ENCODE results near the gene DNAAF5. TPM values are rescaled to one million over a fixed set of nuclear protein-coding genes. Genes with fewer than 3 reads are reported as not detected.
A peak's percentile ranks its signal among the peaks of the same experiment; 100 is the strongest.

DNAAF5 gene
- total RNA-seq, 4 donors from 2014 or later: 5.6 to 34.3 (median 13.3) TPM

DNA sequence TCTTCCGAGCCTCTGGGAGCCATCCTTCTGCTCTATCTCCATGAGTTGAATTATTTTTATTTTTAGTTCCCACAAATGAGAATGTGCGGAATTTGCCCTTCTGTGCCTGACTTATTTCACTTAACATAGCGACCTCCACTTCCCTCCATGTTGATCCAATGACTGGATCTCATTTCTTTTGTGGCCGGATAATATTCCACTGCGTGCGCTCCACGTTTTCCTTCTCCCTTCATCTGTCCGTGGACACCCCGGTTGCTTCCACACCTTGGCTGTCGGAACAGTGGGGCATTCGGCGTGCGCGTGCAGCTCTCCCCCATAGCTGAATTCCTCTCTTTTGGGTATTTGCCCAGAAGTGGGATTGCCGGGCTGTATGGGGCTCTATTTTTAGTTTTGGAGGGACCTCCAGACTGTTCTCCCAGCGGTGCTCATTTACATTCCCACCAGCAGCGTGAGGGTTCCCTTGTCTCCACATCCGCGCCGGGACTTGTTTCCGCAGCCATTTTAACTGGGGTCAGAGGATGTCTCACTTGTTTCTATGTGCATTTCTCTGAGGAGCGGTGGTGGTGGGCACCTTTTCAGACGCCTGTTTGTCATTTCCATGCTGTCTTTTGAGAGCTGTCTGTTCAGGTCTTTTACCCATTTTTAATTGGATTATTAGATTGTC is 54.8 kb downstream of the DNAAF5 start:
- Histone ChIP-seq H3K27me3 (no peaks in the 10 kb centered on the region), H3K27ac (peak overlapping the region; percentile 70 to 77), H3K4me1 (no peaks in the 10 kb centered on the region), H3K9me3 (no peaks in the 10 kb centered on the region), H3K4me3 (no peak overlapping the region), H3K36me3 (no peaks in the 10 kb centered on the region)
- no peak for TF ChIP-seq POLR2A (IDR thresholded peaks at IDR 0.05)
- TF ChIP-seq, protein P1, sequence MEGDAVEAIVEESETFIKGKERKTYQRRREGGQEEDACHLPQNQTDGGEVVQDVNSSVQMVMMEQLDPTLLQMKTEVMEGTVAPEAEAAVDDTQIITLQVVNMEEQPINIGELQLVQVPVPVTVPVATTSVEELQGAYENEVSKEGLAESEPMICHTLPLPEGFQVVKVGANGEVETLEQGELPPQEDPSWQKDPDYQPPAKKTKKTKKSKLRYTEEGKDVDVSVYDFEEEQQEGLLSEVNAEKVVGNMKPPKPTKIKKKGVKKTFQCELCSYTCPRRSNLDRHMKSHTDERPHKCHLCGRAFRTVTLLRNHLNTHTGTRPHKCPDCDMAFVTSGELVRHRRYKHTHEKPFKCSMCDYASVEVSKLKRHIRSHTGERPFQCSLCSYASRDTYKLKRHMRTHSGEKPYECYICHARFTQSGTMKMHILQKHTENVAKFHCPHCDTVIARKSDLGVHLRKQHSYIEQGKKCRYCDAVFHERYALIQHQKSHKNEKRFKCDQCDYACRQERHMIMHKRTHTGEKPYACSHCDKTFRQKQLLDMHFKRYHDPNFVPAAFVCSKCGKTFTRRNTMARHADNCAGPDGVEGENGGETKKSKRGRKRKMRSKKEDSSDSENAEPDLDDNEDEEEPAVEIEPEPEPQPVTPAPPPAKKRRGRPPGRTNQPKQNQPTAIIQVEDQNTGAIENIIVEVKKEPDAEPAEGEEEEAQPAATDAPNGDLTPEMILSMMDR (IDR thresholded peaks at IDR 0.05): no peak
- DNase-seq: peak in 1 of 2 donors; percentile 50
- intact Hi-C loops (cut with DNase I; ENCODE audit: low total_unique reads): loop anchor here (10.0 kb wide), 1 partner anchor 93 kb away; the partner anchor contains the start of gene GET4

GRCh38 chr7:781936-782529 is 55.5 kb downstream of the DNAAF5 start:
- no peak for TF ChIP-seq POLR2A (IDR thresholded peaks at IDR 0.05)
- TF ChIP-seq, protein P1 (IDR thresholded peaks at IDR 0.05): no peak
- intact Hi-C loops (cut with DNase I; ENCODE audit: low total_unique reads): loop anchor here (10.0 kb wide), 1 partner anchor 93 kb away; the partner anchor contains the start of gene GET4
- H3K4me1 ChIP-seq: no peaks in the 10 kb centered on the region
- H3K9me3 ChIP-seq: no peaks in the 10 kb centered on the region
- no peaks in the 10 kb centered on the region for H3K36me3 ChIP-seq
- H3K27ac ChIP-seq: peak overlapping the region; percentile 70 to 77
- H3K27me3 ChIP-seq: no peaks in the 10 kb centered on the region
- no peak overlapping the region for H3K4me3 ChIP-seq
- DNase-seq: no peak

GRCh38 chr7:782718-783449 is 56.4 kb downstream of the DNAAF5 start:
- no peaks in the 10 kb centered on the region for H3K36me3 ChIP-seq
- intact Hi-C loops (cut with DNase I; ENCODE audit: low total_unique reads): loop anchor here (10.0 kb wide), 1 partner anchor 92 kb away; the partner anchor contains the start of gene GET4

GRCh38 chr7:783556-784490 is 57.3 kb downstream of the DNAAF5 start:
- TF ChIP-seq POLR2A (IDR thresholded peaks at IDR 0.05): no peak
- TF ChIP-seq, protein P1 (IDR thresholded peaks at IDR 0.05): no peak
- Histone ChIP-seq H3K36me3 (no peaks in the 10 kb centered on the region), H3K4me1 (no peaks in the 10 kb centered on the region), H3K4me3 (no peak overlapping the region), H3K27ac (no peak overlapping the region), H3K9me3 (no peaks in the 10 kb centered on the region), H3K27me3 (no peaks in the 10 kb centered on the region)
- intact Hi-C loops (cut with DNase I; ENCODE audit: low total_unique reads): loop anchor here (10.0 kb wide), 1 partner anchor 91 kb away; the partner anchor contains the start of gene GET4
- DNase-seq: no peak

More at GRCh38 chr7:782718-783449, 56.4 kb downstream of the DNAAF5 start:
- H3K27ac ChIP-seq: no peak overlapping the region
- no peaks in the 10 kb centered on the region for H3K9me3 ChIP-seq
- no peaks in the 10 kb centered on the region for H3K27me3 ChIP-seq
- H3K4me1 ChIP-seq: no peaks in the 10 kb centered on the region
- DNase-seq: no peak
- TF ChIP-seq POLR2A (IDR thresholded peaks at IDR 0.05): no peak
- TF ChIP-seq, protein P1 (IDR thresholded peaks at IDR 0.05): no peak
- no peak overlapping the region for H3K4me3 ChIP-seq

Measured in uterus (tissue), 4 donors.